HT-29 (cell line): ENCODE measurements around the gene FAM47C. TPM values are rescaled to one million over a fixed set of nuclear protein-coding genes. Genes with fewer than 3 reads are reported as not detected.
"Not testable (repeated sequence)": the region's sequence is repeated elsewhere in the genome, so short reads cannot be mapped to it uniquely, and the experiment has no call there.

Experiments used
- DNase-seq: peaks from one replicate; pipeline ENCODE4 v3.0.0-alpha.2; 2015; ENCODE audit warnings: low spot score
- total RNA-seq: library from RNA; depleted of rRNA; stranded (reverse); fragments of >200 nt; shearing (Covaris generic); gene quantifications from 2 replicates; pipeline ENCODE4 v1.2.3, GENCODE V29; 2014; rRNA removed

The FAM47C gene
- not detected in 2 replicates for total RNA-seq

GRCh38 chrX:37008182-37008581 is at the start of gene FAM47C:
TSS of gene FAM47C (plus strand) at chrX:37008366. CDS start at chrX:37008411, 45 bp downstream.
- not testable (repeated sequence) for DNase-seq

DNA sequence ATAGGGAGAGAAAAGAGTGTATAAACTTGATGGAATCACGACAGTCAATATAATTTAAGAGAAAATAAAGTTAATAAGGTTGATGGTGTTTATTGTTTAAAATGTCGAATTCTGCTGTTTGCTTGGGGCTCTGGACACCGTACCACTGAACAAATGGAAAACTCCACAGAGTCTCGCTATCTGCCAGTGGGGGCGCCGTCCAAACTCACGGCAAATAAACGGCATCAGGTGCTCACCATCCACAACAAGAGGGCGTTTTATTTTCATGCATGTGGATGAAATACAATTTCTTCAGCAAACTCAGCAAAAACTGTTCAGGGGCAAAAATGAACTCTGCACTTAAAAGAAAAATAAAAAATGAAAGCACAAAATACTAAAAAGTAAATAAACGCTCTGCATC is 46.6 kb upstream of the FAM47C start:
- DNase-seq = peak; percentile 16

DNA sequence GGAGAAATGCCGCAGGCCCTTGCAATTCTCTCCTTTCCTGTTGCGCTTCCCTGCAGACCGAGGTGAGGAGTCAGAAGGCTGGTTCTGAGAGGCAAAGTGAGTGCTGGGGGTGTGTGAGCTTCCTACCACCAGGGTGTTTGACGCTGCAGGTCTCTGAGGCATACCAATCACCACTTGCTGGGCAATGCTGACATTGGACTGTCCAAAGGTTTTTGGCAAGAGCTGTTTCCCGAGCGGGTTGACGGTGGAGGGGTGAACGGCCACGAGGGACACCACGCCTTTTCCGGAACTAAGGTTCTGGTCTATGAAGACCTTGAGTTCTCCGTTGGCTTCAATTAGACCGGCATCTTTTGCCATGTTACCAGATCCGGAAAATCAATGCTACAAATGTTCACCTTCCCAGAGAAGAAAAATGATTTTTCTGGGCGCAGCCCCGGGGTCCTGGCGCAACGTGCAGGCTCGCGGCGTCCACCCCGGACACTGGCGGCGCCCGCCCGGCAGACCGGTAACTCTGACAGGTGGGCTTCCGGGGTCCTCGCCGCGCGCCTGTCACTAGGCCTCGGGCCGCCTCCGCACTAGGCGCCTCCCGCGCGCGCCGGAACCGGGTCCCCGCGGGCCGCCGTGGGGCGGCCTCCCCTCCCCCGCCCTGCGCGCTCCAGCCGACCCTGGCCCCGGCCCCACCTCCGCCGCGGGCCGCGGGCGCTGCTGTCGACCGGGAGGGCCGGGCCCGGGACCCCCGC is 44.9 kb upstream of the FAM47C start:
- no peak for DNase-seq

- DNase-seq = no peak
These were observed 44.3 kb upstream of the FAM47C start for GRCh38 chrX:36963852-36964251.

GRCh38 chrX:36973575-36973974 is 34.6 kb upstream of the FAM47C start:
- DNase-seq = no peak

- no peak for DNase-seq
These were observed 33.3 kb upstream of the FAM47C start for GRCh38 chrX:36974911-36975310.

DNA sequence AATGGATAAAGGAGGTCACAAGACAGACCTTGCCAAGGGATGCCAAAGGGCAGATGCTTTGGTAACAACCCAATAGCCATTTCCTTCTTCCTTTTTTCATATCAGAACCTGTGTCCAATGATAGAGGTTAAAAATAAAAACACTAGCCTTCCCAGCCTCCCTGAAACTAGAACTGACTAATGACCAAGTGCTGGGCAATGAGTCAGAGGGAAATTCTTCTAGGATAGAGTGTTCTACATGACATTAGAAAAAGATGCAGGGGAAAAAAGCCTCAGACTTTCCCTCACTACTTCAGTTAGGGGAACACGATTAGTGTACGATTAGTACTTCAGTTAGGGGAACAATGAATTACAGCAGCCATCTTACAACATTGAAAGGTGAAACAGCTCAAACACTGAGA is 29.3 kb upstream of the FAM47C start:
- DNase-seq = no peak

DNA sequence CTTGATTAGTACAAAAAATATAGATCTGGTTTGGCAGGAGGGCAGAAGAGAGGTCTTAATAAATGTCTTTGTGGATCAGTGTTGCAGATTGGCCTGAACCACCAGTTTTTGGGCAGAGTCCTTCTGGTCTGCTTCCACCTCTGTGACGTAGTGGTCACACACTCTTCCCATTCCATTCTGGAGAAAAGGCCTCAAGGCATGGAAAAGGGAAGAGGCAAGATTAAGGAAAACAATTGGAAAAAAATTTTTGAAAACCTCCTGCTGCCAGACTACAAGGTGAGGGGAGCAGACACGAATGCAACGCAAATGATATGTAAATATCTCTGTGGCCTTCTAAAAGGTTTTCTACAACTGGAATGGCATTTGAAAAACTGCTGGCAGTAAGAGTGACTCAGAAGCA is 24.3 kb upstream of the FAM47C start:
- DNase-seq = no peak

DNA sequence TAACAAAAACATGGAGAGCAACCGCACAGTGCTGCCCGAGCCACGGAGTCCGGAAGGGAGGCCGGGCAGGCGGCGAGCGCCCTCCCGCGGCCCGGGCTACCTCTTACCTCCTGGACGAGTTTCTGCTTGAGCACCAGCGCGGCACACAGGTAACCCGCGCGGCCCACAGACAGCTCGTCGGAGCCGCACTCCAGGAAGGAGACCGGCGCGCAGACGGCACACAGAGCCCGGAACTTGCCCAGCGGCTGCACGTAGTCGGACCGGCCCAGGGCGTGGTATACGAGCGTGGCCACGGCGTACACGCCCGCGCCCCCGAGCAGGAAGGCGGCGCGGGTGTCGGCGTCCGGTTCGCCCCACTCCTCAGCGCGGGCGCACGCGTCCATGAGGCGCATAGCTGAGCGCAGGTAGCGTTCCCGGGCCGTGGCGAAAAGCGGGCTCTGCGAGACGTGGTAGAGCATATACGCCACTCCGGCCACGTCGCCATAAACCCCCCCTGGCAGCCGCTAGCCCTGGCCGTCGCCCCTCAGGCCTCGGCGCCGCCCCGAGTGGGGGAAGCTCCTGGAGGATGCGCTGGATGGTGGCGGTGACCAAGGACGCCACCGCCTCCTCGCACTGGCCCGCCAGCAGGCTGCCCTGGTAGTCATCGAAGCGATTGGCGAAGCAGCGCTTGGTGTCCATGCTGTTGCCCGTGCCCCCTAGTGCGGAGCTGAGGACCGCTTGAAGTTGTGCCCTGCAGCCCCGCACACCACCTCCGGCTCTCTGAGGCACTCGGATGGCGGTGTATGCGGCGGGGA is 22.6 kb upstream of the FAM47C start:
- DNase-seq = not testable (repeated sequence)

- DNase-seq = no peak
These were observed 21.9 kb upstream of the FAM47C start for GRCh38 chrX:36986231-36986630.

DNA sequence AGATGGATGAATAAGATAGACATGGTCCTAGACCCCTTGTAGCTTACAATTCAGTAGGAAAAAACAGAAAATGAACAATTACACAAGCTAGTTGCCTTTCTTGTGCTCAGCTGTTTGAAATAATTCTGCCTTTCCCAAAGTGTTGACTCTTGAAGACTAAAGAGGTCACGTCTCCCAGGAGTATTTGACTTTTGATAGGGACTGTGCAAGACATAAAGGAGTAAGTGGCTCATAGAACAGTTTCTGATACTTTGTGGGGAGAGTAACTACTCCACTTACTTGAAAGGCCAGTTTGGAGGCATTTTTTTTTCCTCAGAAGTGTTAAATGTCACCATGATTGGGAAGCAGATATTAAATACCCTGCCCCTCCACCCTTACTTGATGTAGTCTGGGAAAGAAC is 21.0 kb upstream of the FAM47C start:
- not testable (repeated sequence) for DNase-seq

DNA sequence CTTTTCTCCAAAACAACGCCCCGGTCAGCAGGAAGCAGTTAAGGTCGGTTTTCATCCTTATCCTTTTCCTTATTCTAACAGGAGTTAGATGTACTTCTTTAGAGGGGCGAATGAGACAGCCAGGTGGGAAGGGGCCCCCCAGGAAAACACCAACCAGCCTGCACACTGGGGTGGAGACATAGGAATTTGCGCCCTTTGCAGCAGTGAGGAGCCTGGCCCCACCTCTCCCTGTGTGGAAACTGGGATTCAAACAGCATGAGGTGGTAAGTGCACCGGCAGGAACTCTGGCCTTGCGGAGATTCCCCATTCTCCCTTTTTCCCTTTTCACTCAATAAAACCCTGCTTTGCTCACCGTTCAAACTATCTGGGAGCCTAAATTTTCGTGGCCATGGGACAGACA is 8.0 kb upstream of the FAM47C start:
- no peak for DNase-seq

DNA sequence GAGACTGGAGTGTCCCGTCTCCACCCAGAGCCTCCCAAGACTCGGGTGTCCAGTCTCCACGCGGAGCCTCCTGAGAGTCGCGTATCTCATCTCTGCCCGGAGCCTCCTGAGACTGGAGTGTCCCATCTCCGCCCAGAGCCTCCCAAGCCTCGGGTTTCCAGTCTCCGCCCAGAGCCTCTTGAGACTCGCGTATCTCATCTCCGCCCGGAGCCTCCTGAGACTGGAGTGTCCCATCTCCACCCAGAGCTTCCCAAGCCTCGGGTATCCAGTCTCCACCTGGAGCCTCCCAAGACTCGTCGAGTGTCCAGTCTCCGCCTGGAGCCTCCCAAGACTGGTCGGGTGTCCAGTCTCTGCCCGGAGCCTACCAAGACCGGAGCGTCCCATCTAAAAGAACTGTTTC is 2.3 kb downstream of the FAM47C start:
- no peak for DNase-seq

- not testable (repeated sequence) for DNase-seq
These were observed 26.1 kb downstream of the FAM47C start for GRCh38 chrX:37034260-37034659.

DNA sequence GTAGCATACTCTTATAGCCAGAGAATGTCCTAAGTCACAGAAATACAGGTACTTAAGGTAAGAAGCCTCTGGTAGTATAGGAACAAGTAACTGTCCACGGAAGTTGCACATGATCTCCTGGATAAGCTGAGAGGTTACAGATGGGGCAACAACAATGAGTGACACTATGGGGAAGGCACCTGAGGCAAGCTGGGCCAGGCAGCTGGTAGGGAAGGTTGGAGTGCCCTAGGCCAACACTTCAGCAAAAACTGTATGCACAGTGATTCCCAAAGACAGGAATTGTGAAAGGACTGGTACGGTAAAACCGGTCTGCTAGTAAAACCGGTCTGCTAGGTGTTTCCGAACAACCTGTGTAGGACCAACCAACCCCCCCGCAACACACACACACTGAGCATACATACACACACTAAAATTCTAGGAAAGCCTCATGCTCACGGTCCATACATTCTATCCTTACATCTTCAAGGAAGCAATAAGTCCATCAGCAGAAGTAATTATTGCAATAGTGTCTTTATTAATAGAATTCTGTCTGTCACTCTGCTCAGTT is 28.6 kb downstream of the FAM47C start:
- not testable (repeated sequence) for DNase-seq

DNA sequence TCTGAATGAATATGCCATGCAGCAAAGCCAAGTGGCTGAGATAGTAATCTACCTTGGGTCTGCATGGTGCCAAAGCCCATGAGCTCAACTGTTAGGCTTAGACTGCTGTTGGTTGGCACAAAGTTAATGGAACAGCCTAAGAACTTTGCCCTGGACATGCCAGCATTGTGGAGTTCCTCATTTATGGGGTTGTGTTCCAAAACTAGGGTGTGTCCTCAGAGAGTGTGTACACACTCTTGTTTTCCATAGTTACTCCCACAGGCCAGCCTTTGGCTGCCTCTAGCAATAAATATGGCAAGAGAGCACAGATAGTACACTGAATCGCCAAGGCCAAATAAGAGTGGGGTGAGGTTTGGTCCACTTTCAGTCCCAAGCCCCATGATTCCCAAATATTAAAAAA is 30.6 kb downstream of the FAM47C start:
- DNase-seq = not testable (repeated sequence)

- DNase-seq = not testable (repeated sequence)
These were observed 35.1 kb downstream of the FAM47C start for GRCh38 chrX:37042956-37043885.

DNA sequence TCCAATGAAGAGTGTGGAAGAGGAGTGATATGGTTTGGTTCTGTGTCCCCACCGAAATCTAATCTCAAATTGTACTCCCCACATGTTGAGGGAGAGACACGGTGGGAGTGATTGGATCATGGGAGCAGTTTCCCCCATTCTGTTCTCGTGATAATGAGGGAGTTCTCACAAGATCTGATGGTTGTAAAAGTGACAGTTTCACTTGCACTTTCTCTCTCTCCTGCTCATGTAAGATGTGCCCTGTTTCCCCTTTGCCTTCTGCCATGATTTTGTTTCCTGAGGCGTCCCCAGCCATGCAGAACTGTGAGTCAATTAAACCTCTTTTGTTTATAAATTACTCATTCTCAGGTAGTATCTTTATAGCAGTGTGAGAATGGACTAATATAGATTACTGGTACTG is 39.6 kb downstream of the FAM47C start:
- DNase-seq = no peak

GRCh38 chrX:37057572-37057971 is 49.4 kb downstream of the FAM47C start:
- not testable (repeated sequence) for DNase-seq

- peak; percentile 68 for DNase-seq
These were observed 52.8 kb downstream of the FAM47C start for GRCh38 chrX:37060999-37061398.
